GM19035 (cell line): Measurements from ENCODE around the gene RAB14.
A peak's percentile ranks its signal among the peaks of the same experiment; 100 is the strongest.

ENCODE experiments used
- ATAC-seq: cut with Tn5 transposase; IDR thresholded peaks from one replicate; pipeline ENCODE4 v1.9.1; 2021; ENCODE audit not compliant: unreplicated experiment

The RAB14 gene

DNA sequence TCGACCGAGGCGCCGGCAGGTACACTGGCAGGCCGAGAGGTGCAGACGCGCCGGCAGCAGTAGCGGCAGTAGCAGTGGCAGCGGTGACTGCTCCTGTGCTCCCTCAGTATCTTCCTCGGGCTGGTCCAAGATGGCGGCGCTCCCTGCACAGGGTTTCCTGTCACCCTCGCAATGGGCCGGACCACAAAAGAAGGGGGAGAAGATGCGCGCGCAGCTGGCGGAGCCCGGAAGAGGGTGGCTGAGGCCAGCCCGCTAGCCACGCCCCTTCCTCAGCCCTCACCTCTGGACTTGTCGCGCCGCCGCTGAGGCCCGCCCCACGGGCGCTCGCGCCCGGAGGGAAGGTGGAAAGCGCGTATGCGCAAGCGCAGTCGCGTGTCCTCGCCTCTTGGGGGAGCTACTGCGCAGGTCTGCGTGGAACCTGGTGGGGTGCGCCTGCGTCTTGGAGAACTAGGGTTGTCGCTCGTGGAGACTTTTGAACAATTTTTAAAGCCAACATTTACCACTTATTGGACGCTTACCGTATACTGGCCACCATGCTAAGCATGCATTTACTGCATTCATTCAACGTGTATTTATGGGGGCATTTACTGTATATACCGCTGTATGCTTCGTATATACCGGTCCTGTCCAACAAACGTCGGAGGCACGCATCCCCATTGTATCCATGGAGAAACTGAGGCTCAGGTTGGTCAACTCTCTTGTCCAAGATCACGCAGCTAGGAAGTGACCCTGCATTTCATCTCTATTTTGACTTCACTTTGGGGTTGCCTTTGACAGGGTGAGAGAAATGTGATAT lies at the start of gene RAB14:
RAB14 (minus strand) TSS at position 132 of the 796 bp plus-strand sequence. CDS start 8,457 bp downstream, outside the sequence.
- ATAC-seq, result peak; percentile 80

DNA sequence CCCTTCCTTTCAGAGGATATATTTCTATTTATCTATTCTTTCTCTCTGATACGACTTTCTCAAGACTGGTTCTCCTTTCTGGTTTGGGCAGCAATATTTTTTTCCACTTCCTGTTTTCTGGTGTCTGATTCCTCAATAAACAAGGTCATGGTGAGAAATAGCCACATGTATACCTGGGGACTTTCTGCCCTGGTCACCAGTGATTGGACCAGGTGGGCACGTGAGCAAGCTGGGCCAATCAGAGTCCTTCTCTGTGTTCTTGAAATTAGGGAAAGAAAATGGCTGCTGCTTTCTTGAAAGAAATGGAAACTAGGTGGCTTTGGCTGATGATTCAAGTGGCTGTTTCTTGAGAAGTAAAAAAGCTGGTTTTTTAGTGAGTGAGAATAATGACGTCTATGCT lies 47.9 kb upstream of the RAB14 start:
- ATAC-seq, result no peak

GRCh38 chr9:121246821-121247561 lies 45.3 kb upstream of the RAB14 start:
- ATAC-seq, result no peak

- no peak for ATAC-seq
These were observed 41.3 kb upstream of the RAB14 start for GRCh38 chr9:121242959-121243346.

DNA sequence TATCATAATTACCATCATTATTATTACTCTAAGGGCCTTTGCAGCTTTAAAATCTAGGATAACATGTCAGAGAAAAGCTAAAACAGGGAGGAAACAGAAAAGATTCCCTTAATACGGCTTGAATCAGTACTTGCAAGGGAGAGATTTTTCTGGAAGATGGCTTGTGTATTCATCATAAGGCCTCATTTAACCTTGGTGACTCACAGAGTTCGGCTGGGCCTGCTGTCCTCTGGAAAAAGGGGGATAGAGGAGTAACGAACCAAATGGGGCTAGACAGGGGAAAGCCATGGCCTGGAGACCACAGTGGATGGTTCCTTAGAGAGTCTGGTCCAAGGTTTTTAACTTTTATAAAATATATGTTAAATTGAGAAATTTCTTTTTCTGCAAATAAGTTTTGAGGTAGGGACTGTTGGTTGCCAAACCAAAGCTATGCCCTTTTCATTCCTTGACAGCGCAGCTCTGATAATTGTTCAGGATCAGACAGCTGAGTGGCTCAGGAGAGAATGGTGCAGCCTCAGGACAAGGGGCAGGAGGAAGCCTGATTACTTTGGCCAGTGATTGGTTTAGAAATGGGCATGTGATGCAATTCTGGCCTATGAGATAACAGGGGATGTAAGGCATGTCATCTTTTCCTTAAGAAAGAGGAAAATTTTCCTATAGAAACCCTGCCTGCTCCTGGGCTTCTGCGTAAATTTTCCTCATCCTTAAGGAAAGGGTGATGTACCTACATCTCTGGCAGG lies 40.7 kb upstream of the RAB14 start:
- ATAC-seq, result no peak

GRCh38 chr9:121240472-121241135 lies 38.9 kb upstream of the RAB14 start:
- ATAC-seq, result no peak

- ATAC-seq, result no peak
These were observed 38.2 kb upstream of the RAB14 start for GRCh38 chr9:121239851-121240250.

DNA sequence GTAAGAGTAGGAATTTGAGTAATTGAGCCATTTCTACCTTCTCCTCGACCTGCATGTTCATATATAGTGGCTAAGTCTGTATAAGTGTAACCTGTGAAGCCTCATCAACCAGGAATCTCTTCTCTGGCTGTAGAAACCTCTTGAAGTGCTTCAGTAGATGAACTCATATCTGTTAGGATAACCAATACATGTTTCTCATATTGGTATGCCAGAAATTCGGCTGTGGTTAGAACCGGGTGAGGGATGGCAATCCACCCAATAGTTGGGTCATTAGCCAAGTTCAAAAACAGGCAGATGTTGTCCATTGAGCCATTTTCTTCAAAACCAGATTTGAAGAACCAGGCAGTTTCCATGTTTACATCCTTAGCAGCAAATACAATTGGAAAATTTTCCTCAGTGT lies 37.4 kb upstream of the RAB14 start:
- ATAC-seq, result no peak

DNA sequence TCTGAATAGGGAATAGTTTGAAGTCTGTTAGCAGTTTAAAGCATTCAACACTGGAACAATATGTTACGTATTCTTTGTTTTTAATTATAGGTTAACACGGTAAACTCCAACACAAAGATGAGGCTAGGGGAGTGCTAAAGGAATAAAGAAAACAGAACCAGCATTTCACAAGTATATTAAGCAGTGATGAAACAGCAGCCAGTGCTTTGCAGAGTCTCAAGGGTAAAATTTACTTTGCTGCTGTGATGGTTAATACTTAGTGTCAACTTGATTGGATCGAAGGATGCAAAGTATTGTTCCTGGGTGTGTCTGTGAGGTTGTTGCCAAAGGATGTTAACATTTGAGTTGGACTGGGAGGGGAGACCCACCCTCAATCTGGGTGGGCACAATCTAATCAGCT lies 36.2 kb upstream of the RAB14 start:
- ATAC-seq, result no peak

- ATAC-seq, result no peak
These were observed 33.8 kb upstream of the RAB14 start for GRCh38 chr9:121235512-121235911.

GRCh38 chr9:121234832-121235161 lies 33.1 kb upstream of the RAB14 start:
- no peak for ATAC-seq

GRCh38 chr9:121233906-121234831 lies 32.5 kb upstream of the RAB14 start:
- no peak for ATAC-seq

GRCh38 chr9:121232251-121232650 lies 30.6 kb upstream of the RAB14 start:
- no peak for ATAC-seq

GRCh38 chr9:121230256-121230655 lies 28.6 kb upstream of the RAB14 start:
- ATAC-seq, result no peak

GRCh38 chr9:121227862-121228261 lies 26.2 kb upstream of the RAB14 start:
- no peak for ATAC-seq

- no peak for ATAC-seq
These were observed 24.5 kb upstream of the RAB14 start for GRCh38 chr9:121226175-121226574.

GRCh38 chr9:121225240-121225639 lies 23.6 kb upstream of the RAB14 start:
- ATAC-seq, result no peak

DNA sequence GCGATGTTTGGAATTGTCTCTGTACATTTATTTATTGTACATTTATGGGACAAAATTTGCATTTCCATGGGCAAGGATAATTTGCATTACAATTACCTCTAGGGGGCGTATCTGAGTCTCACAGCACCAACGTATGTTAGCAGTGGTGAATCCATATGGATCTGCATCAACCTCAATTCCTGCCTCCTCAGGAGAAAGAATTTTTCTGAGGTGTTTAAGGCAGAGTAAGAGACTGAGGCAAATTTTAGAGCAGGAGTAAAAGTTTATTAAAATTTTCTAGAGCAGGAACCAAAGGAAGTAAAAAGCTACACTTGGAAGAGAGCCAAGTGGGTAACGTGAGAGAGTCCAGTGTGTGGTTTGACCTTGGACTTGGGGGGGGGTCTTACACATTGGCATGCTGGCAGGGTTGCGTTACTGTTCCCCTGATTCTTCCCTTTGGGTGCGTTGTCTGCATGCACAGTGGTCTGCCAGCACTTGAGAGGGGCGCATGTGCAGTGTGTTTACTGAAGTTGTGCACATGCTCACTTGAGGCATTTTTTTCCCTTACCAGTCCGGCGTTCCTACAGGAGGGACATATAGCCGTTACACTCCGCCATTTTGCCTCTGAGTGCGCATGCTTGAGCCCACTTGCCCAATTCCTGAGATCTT lies 21.0 kb upstream of the RAB14 start:
- no peak for ATAC-seq

DNA sequence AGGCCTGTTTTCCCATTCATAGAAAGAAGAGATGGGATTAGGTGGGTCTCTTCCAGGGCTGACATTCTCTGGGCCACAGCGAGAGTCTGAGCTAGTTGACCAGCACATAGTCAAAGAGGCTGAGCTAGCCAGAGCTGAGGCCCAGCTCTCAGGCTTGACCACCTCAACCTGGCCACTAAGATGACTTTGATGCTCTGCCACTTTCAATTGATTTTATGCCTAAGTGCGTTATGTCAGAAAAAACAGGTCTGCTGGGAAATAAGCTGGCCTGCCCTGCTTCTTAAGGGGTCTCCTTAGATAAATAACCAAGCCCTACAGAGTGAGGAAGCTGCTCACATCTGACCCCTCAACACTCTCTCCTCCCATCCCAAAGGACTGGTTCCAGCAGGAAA lies 20.0 kb upstream of the RAB14 start:
- ATAC-seq, result no peak
